IMR-90 (cell line): ENCODE results near the gene OR6K3. TPM values are rescaled to one million over a fixed set of nuclear protein-coding genes. Genes with fewer than 3 reads are reported as not detected.

Source experiments
- ATAC-seq: fragments of 200-7000 bp; cut with Tn5 transposase; 2 replicates; pipeline ENCODE4 v1.9.1; 2020; ENCODE audit warnings: low read depth, mild to moderate bottlenecking, moderate library complexity
- BruUV-seq: library from RNA; stranded (reverse); fragments of 400-500 nt; replicated peaks from 2 replicates; lab custom pipeline; 2021; lab: Mats Ljungman, UMichigan
- CTCF ChIA-PET: fragments of 300-600 bp; formaldehyde crosslinking; extraction: SDS; loops from one replicate; lab custom pipeline; 2021; ENCODE audit warnings: antibody characterized with exemption; lab: Yijun Ruan, JAX
- POLR2A ChIA-PET: fragments of 300-600 bp; sonication (Branson Sonifier 250); formaldehyde crosslinking; loops from one replicate; lab custom pipeline; 2022; ENCODE audit warnings: antibody characterized with exemption; ENCODE audit not compliant: unreplicated experiment; lab: Charles Lee
- DNase-seq: peaks from one replicate; pipeline ENCODE4 v3.0.0; 2013
- H2AFZ ChIP-seq: replicated peaks from 2 replicates; pipeline ENCODE3; 2013; ENCODE audit warnings: low read length, mild to moderate bottlenecking; ENCODE audit not compliant: poor library complexity
- H2AK5ac ChIP-seq: 2 replicates; pipeline ENCODE4 v1.6.1; 2013; ENCODE audit warnings: low read depth, low read length, inconsistent platforms
- H2AK9ac ChIP-seq: replicated peaks from 2 replicates; pipeline ENCODE3; 2013; ENCODE audit warnings: mild to moderate bottlenecking, low read depth, low read length, moderate library complexity; ENCODE audit not compliant: poor library complexity
- H2BK120ac ChIP-seq: 2 replicates; pipeline ENCODE4 v1.6.1; 2013; ENCODE audit warnings: low read depth, low read length, inconsistent platforms
- H2BK15ac ChIP-seq: 3 replicates; pipeline ENCODE4 v1.6.1; 2013; ENCODE audit warnings: low read depth, low read length, inconsistent platforms
- H2BK20ac ChIP-seq: 2 replicates; pipeline ENCODE4 v1.6.1; 2013; ENCODE audit warnings: low read depth, mild to moderate bottlenecking, inconsistent platforms, low read length, moderate library complexity
- H2BK5ac ChIP-seq: 2 replicates; pipeline ENCODE4 v1.6.1; 2013; ENCODE audit warnings: mild to moderate bottlenecking, low read depth, low read length, inconsistent platforms; ENCODE audit not compliant: poor library complexity, severe bottlenecking
- H3K14ac ChIP-seq: replicated peaks from 2 replicates; pipeline ENCODE4 v1.6.1; 2013; ENCODE audit warnings: low read depth, low read length, inconsistent platforms
- H3K18ac ChIP-seq: 2 replicates; pipeline ENCODE4 v1.6.1; 2013; ENCODE audit warnings: low read depth, low read length, control low read depth
- H3K23ac ChIP-seq: 2 replicates; pipeline ENCODE4 v1.6.1; 2013; ENCODE audit warnings: low read depth, low read length, inconsistent platforms
- H3K27ac ChIP-seq: 2 replicates; pipeline ENCODE4 v1.5.1; 2013; ENCODE audit warnings: mild to moderate bottlenecking, control low read depth, low read length; ENCODE audit not compliant: insufficient read depth
- H3K27me3 ChIP-seq: 2 replicates; pipeline ENCODE4 v1.6.1; 2013; ENCODE audit warnings: low read length; ENCODE audit not compliant: control insufficient read depth, insufficient read depth
- H3K36me3 ChIP-seq: 2 replicates; pipeline ENCODE4 v1.6.1; 2013; ENCODE audit warnings: low read length, mixed read lengths; ENCODE audit not compliant: control insufficient read depth, insufficient read depth
- H3K4ac ChIP-seq: 2 replicates; pipeline ENCODE4 v1.6.1; 2013; ENCODE audit warnings: low read depth, low read length, inconsistent platforms
- H3K4me1 ChIP-seq: 2 replicates; pipeline ENCODE4 v1.6.1; 2013; ENCODE audit warnings: low read length, mixed read lengths; ENCODE audit not compliant: control insufficient read depth, insufficient read depth
- H3K4me2 ChIP-seq: 2 replicates; pipeline ENCODE4 v1.6.1; 2013; ENCODE audit warnings: low read depth, mild to moderate bottlenecking, control low read depth, low read length, moderate library complexity
- H3K4me3 ChIP-seq: 2 replicates; pipeline ENCODE4 v1.5.1; 2013; ENCODE audit warnings: low read depth, mild to moderate bottlenecking, control low read depth, low read length, moderate library complexity; ENCODE audit not compliant: insufficient read depth
- H3K56ac ChIP-seq: 2 replicates; pipeline ENCODE4 v1.6.1; 2013; ENCODE audit warnings: low read length, inconsistent platforms; ENCODE audit not compliant: insufficient read depth; ENCODE audit errors: extremely low read depth
- H3K79me1 ChIP-seq, 2 experiments: 2 replicates each; pipeline ENCODE4 v1.6.1; 2013; ENCODE audit warnings: low read length in 2 of 2, inconsistent platforms in 1 of 2, low read depth in 1 of 2
- H3K9ac ChIP-seq: 2 replicates; pipeline ENCODE4 v1.6.1; 2013; ENCODE audit warnings: low read depth, low read length, control low read depth
- H3K9me1 ChIP-seq: 2 replicates; pipeline ENCODE4 v1.6.1; 2013; ENCODE audit warnings: low read length, inconsistent platforms; ENCODE audit not compliant: insufficient read depth
- H3K9me3 ChIP-seq: 2 replicates; pipeline ENCODE4 v1.6.1; 2013; ENCODE audit warnings: low read length; ENCODE audit not compliant: control insufficient read depth, insufficient read depth
- H4K20me1 ChIP-seq: 2 replicates; pipeline ENCODE4 v1.6.1; 2013; ENCODE audit warnings: low read length, inconsistent platforms; ENCODE audit not compliant: insufficient read depth
- H4K5ac ChIP-seq: 2 replicates; pipeline ENCODE4 v1.6.1; 2013; ENCODE audit warnings: mild to moderate bottlenecking, low read depth, low read length, control low read depth
- H4K8ac ChIP-seq, 2 experiments: 2 replicates each; pipeline ENCODE4 v1.6.1; 2013; ENCODE audit warnings: low read depth in 2 of 2, low read length in 2 of 2, control low read depth in 1 of 2, inconsistent platforms in 1 of 2
- H4K91ac ChIP-seq: 2 replicates; pipeline ENCODE4 v1.6.1; 2013; ENCODE audit warnings: low read depth, low read length, inconsistent platforms; ENCODE audit not compliant: insufficient read depth
- BHLHE40 ChIP-seq: fragments of 150-350 bp; IDR thresholded peaks from 2 replicates; pipeline ENCODE4 v1.6.1; 2016; ENCODE audit warnings: mild to moderate bottlenecking, low read depth, low read length
- CEBPB ChIP-seq: IDR thresholded peaks from 2 replicates; pipeline ENCODE4 v1.6.1; 2012; ENCODE audit warnings: low read depth, low read length, improper control_type of control experiment
- CHD1 ChIP-seq: IDR thresholded peaks from 2 replicates; pipeline ENCODE4 v1.6.1; 2012; ENCODE audit warnings: low read depth, low read length, improper control_type of control experiment
- CTCF ChIP-seq: conservative IDR thresholded peaks from 2 replicates; pipeline ENCODE4 v1.5.1; 2012; ENCODE audit warnings: mild to moderate bottlenecking, low read depth, low read length, improper control_type of control experiment
- ELK1 ChIP-seq: fragments of 150-350 bp; IDR thresholded peaks from 2 replicates; pipeline ENCODE4 v1.6.1; 2016; ENCODE audit warnings: low read depth, mild to moderate bottlenecking, low read length, moderate library complexity, borderline replicate concordance
- FOS ChIP-seq: fragments of 150-350 bp; IDR thresholded peaks from 2 replicates; pipeline ENCODE4 v1.6.1; 2016; ENCODE audit warnings: low read depth, low read length
- MAFK ChIP-seq: IDR thresholded peaks from 2 replicates; pipeline ENCODE4 v1.6.1; 2012; ENCODE audit warnings: low read depth, low read length, improper control_type of control experiment
- MAZ ChIP-seq: IDR thresholded peaks from 2 replicates; pipeline ENCODE4 v1.6.1; 2012; ENCODE audit warnings: low read depth, mild to moderate bottlenecking, low read length, improper control_type of control experiment, moderate library complexity, borderline replicate concordance
- MXI1 ChIP-seq: IDR thresholded peaks from 2 replicates; pipeline ENCODE4 v1.6.1; 2012; ENCODE audit warnings: low read depth, mild to moderate bottlenecking, low read length, moderate library complexity, borderline replicate concordance
- NFE2L2 ChIP-seq: fragments of 150-350 bp; IDR thresholded peaks from 2 replicates; pipeline ENCODE4 v1.6.1; 2016; ENCODE audit warnings: low read depth, mild to moderate bottlenecking, low read length
- POLR2A ChIP-seq: IDR thresholded peaks from 2 replicates; pipeline ENCODE4 v1.6.1; 2012; ENCODE audit warnings: mild to moderate bottlenecking, low read depth, low read length
- RAD21 ChIP-seq: IDR thresholded peaks from 2 replicates; pipeline ENCODE4 v1.6.1; 2012; ENCODE audit warnings: low read length, improper control_type of control experiment
- RCOR1 ChIP-seq: IDR thresholded peaks from 2 replicates; pipeline ENCODE4 v1.6.1; 2012; ENCODE audit warnings: mild to moderate bottlenecking, low read length, improper control_type of control experiment; ENCODE audit not compliant: insufficient replicate concordance
- RFX5 ChIP-seq: IDR thresholded peaks from 2 replicates; pipeline ENCODE4 v1.8.0; 2012; ENCODE audit warnings: low read depth, mild to moderate bottlenecking, low read length, moderate library complexity
- SMC3 ChIP-seq: fragments of 150-350 bp; IDR thresholded peaks from 2 replicates; pipeline ENCODE4 v1.6.1; 2016; ENCODE audit warnings: low read depth, mild to moderate bottlenecking, antibody characterized with exemption, low read length, moderate library complexity
- USF2 ChIP-seq: fragments of 150-350 bp; IDR thresholded peaks from 2 replicates; pipeline ENCODE4 v1.6.1; 2017; ENCODE audit warnings: mild to moderate bottlenecking, antibody characterized with exemption, low read length, low read depth
- dilution Hi-C: fragments of 300-500 bp; cut with HindIII; formaldehyde crosslinking; loops from one replicate; pipeline ENCODE4 v1.14.3; 2018; ENCODE audit warnings: low sequenced_read_pairs; ENCODE audit not compliant: unreplicated experiment
- in situ Hi-C: fragments of 300-500 bp; cut with MboI; formaldehyde crosslinking; loops from 3 replicates; pipeline ENCODE4 v1.14.3; 2019; ENCODE audit warnings: low sequenced_read_pairs, inconsistent platforms, mixed read lengths
- intact Hi-C: fragments of 100-400 bp; cut with micrococcal nuclease; formaldehyde crosslinking; loops from 2 replicates; pipeline ENCODE4 v1.10.0; 2022
- polyA plus RNA-seq, 3 experiments: library from polyadenylated mRNA; depleted of rRNA; stranded (reverse); fragments of >200 nt; gene quantifications; 2 replicates each; pipeline ENCODE4 v1.2.3, GENCODE V29; 2012; ENCODE audit warnings: low replicate concordance in 1 of 3
- total RNA-seq: library from RNA; depleted of rRNA; stranded (reverse); fragments of >200 nt; gene quantifications from 2 replicates; pipeline ENCODE4 v1.2.3, GENCODE V29; 2012

Gene OR6K3
- total and polyA plus RNA-seq, 2 of the 4 experiments (the other 2 are of a cell fraction) = not detected

GRCh38 chr1:158689875-158690274, 30.6 kb downstream of the OR6K3 start:
- Histone ChIP-seq H3K9me3 (no peaks in the 10 kb centered on the region; the same call in 1 of the 2 replicates), H2AK5ac (no peak overlapping the region), H3K23ac (no peak overlapping the region), H4K5ac (no peak overlapping the region), H4K91ac (no peak overlapping the region), H2AK9ac (no peak overlapping the region), H4K20me1 (no peaks in the 10 kb centered on the region), H3K4me3 (no peak overlapping the region), H3K27me3 (no peaks in the 10 kb centered on the region), H2BK20ac (no peak overlapping the region), H3K14ac (no peak overlapping the region), H3K18ac (no peak overlapping the region), H3K4ac (no peak overlapping the region), H3K79me1 (no peaks in the 10 kb centered on the region), H2BK120ac (no peak overlapping the region), H3K9me1 (no peaks in the 10 kb centered on the region), H3K27ac (no peak overlapping the region), H3K9ac (no peak overlapping the region), H2BK15ac (no peak overlapping the region), H3K4me2 (no peak overlapping the region), H3K36me3 (no peaks in the 10 kb centered on the region), H2AFZ (no peak overlapping the region), H4K8ac (no peak overlapping the region), H3K56ac (no peak overlapping the region), H3K4me1 (no peaks in the 10 kb centered on the region), H2BK5ac (no peak overlapping the region)
- intact Hi-C loops = no loop called here
- in situ Hi-C loops = no loop called here
- dilution Hi-C loops = no loop called here
- no TSS peak for BruUV-seq
- CTCF ChIA-PET = no interaction called here
- no peak for DNase-seq
- ATAC-seq = no peak
- POLR2A ChIA-PET = no interaction called here
- TF ChIP-seq USF2 (no peak), FOS (no peak), MAFK (no peak), RFX5 (no peak), SMC3 (no peak), NFE2L2 (no peak), MXI1 (no peak), POLR2A (no peak), RCOR1 (no peak), CHD1 (no peak), RAD21 (no peak), CTCF (no peak), ELK1 (no peak), CEBPB (no peak), BHLHE40 (no peak), MAZ (no peak)
